Stomach (tissue), 9 donors: ENCODE results near the gene FA2H. TPM values are rescaled to one million over a fixed set of nuclear protein-coding genes. Genes with fewer than 3 reads are reported as not detected.

Experiments used
- DNase-seq, 2 donors: peaks; one replicate each; pipeline versions ENCODE4 v3.0.0 to v3.0.0-alpha.2; 2013 to 2019
- H3K27ac ChIP-seq, 5 donors: fragments of 200-600 bp in 4 of 5; sonication (generic) in 4 of 5; one replicate each; pipeline ENCODE4 v1.5.1; 2013 to 2019; ENCODE audit warnings: mild to moderate bottlenecking in 1 of 5, moderate library complexity in 1 of 5
- H3K27me3 ChIP-seq, 3 donors: fragments of 200-600 bp; sonication (generic); one replicate each; pipeline ENCODE4 v1.5.1; 2017 to 2019; ENCODE audit warnings: mixed run types in 1 of 3
- H3K36me3 ChIP-seq, 4 donors: fragments of 200-600 bp; sonication (generic); 1 replicate in 3 of 4; 2 replicates in 1 of 4; pipeline ENCODE4 v1.5.1; 2016 to 2019
- H3K4me1 ChIP-seq, 4 donors: fragments of 200-600 bp; sonication (generic); one replicate each; pipeline ENCODE4 v1.5.1; 2016 to 2019
- H3K4me3 ChIP-seq, 4 donors: fragments of 200-600 bp; sonication (generic) in 3 of 4; one replicate each; pipeline ENCODE4 v1.5.1; 2016 to 2019; ENCODE audit warnings: mild to moderate bottlenecking in 1 of 4
- H3K9me3 ChIP-seq, 4 donors: fragments of 200-600 bp; sonication (generic); one replicate each; pipeline ENCODE4 v1.5.1; 2016 to 2019
- CTCF ChIP-seq, 7 experiments: fragments of 450-650 bp in 4 of 7; fragments of 200-600 bp in 3 of 7; sonication (generic) in 3 of 7; IDR thresholded peaks; one replicate each; pipeline ENCODE4 v1.5.1; 2016 to 2019; ENCODE audit warnings: antibody characterized with exemption in 7 of 7, control low read depth in 2 of 7, mild to moderate bottlenecking in 1 of 7
- EP300 ChIP-seq: sonication (generic); formaldehyde crosslinking; IDR thresholded peaks from one replicate; pipeline ENCODE4 v1.6.1; 2017; ENCODE audit warnings: antibody characterized with exemption
- POLR2A ChIP-seq, 4 donors: fragments of 450-650 bp; IDR thresholded peaks; one replicate each; pipeline ENCODE4 v1.6.1; 2016; ENCODE audit warnings: antibody characterized with exemption in 4 of 4, control low read depth in 2 of 4, mild to moderate bottlenecking in 1 of 4, moderate library complexity in 1 of 4
- POLR2AphosphoS5 ChIP-seq, 3 donors: sonication (generic); formaldehyde crosslinking; IDR thresholded peaks; one replicate each; pipeline ENCODE4 v1.6.1; 2016; ENCODE audit warnings: antibody characterized with exemption in 3 of 3
- WGBS, 5 donors: extraction: QIAGEN DNeasy Blood & Tissue Kit in 3 of 5; methylation state at CpG; one replicate each; pipeline versions ENCODE4 v1.1.5 to v1.1.7; 2013 to 2018; 5-methylcytosine and 5-hydroxymethylcytosine counted together
- intact Hi-C: fragments of 100-400 bp; cut with DNase I; formaldehyde crosslinking; loops from one replicate; pipeline ENCODE4 v1.15.1; 2023; ENCODE audit warnings: low total_unique reads
- polyA plus RNA-seq, 3 donors: library from polyadenylated mRNA; stranded (reverse); fragments of 200-250 nt; gene quantifications; one replicate each; pipeline ENCODE4 v1.2.3, GENCODE V29; 2013
- total RNA-seq, 5 donors: library from RNA; depleted of rRNA; stranded (reverse); fragments of >200 nt; gene quantifications; one replicate each; pipeline versions ENCODE4 v1.1.0 to v1.2.3, GENCODE V29; 2014 to 2016
- donor health status: healthy with polysubstance abuse.
- donor health status: Bipolar disorder and iron deficiency.
- donor health status: healthy.

The FA2H gene
- total and polyA plus RNA-seq, 8 donors: 1.8 to 64.2 (median 15.7) TPM

DNA sequence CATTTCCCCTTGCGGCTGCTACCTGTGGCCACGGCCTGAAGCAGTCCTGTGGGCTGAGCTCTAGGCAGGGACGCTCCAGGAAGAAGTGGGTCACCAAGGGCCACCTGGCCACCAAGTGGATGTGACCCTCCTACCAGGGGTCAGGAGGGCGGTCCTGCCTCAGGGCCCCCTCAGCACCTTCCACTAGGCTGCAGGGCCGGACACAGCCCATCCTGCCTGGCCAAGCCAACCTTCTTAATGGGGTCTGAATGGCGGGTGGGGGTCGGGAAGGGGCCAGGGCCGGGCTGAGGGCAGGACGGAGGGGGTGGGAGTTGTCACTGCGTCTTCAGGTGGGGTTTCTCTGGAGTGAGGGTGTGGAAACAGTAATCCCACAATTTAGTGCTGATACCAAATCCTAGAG, 60.7 kb downstream of the FA2H start:
- intact Hi-C loops: no loop called here
- no peak for DNase-seq
- TF ChIP-seq POLR2AphosphoS5 (IDR thresholded peaks at IDR 0.05) (no peak), CTCF (IDR thresholded peaks at IDR 0.05) (no peak), EP300 (no peak), POLR2A (IDR thresholded peaks at IDR 0.05) (no peak)

DNA sequence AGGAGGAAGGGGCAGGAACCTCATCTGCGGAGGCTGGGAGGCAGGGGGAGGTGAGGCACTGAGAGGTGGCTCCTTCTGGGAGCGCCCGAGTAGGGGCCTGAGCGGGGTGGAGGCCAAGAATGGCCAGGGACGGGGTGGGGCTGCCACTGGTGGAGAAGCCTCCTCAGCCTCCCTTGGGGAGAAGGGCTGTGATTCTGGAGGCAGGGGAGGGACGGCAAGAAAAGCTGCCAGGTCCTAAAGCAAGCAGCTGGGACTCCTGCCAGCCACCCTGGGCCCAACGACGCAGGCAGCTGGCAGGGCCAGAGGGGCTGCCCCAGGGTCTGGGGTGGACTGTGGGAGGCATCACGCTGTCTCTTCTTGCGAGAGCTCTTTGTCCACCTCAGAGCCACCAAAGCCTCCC, 61.3 kb downstream of the FA2H start:
- intact Hi-C loops: no loop called here
- 61 to 75% (median 70%) methylated on average over 8 to 10 of the region's 10 CpGs for WGBS, 5 donors

More for the DNA sequence above, 60.7 kb downstream of the FA2H start:
- WGBS, 5 donors: 88 to 96% (median 91%) methylated on average over 7 to 10 of the region's 10 CpGs
- H3K4me1 ChIP-seq: peaks cover 0 to 4% (median 0%) of the 10 kb centered on the region in 4 donors
- H3K27me3 ChIP-seq: no peaks in the 10 kb centered on the region
- no peaks in the 10 kb centered on the region for H3K9me3 ChIP-seq
- H3K27ac ChIP-seq: no peak overlapping the region
- peaks cover 0 to 15% (median 7%) of the 10 kb centered on the region in 4 donors for H3K36me3 ChIP-seq
- H3K4me3 ChIP-seq: no peak overlapping the region

DNA sequence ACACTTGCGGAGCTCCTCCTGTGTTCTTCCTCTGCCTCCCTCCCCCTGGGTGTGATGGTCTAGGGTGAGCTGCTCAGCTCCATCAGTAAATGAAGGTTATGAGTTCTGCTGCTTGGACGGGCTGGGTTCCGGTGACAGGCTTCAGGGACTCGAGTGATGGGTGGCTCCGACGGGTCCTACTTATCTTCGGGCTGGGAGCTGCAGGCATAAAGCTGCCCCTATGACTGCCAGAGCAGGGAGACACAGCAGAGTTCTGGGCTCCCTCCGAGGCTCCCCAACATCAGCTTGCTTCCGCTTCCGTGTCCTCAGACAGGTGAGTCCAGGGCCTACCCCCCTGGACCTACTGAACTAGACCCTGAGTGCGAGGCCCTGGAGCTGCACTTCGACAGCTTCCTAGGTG, 62.7 kb downstream of the FA2H start:
- Histone ChIP-seq H3K36me3 (peaks cover 0 to 15% (median 0%) of the 10 kb centered on the region in 4 donors), H3K4me1 (peaks cover 0 to 4% (median 0%) of the 10 kb centered on the region in 4 donors), H3K4me3 (no peak overlapping the region), H3K27ac (no peak overlapping the region), H3K9me3 (no peaks in the 10 kb centered on the region), H3K27me3 (no peaks in the 10 kb centered on the region)
- WGBS, 5 donors: 87 to 91% (median 89%) methylated on average over 11 to 12 of the region's 12 CpGs
- intact Hi-C loops: no loop called here
- DNase-seq: no peak
- no peak for TF ChIP-seq POLR2AphosphoS5 (IDR thresholded peaks at IDR 0.05)
- TF ChIP-seq EP300: no peak
- no peak for TF ChIP-seq CTCF (IDR thresholded peaks at IDR 0.05)
- TF ChIP-seq POLR2A (IDR thresholded peaks at IDR 0.05): no peak

More for the DNA sequence above, 61.3 kb downstream of the FA2H start:
- Histone ChIP-seq H3K27ac (peak overlapping the region in 1 of 5 donors; percentile 10), H3K27me3 (no peaks in the 10 kb centered on the region), H3K4me3 (no peak overlapping the region), H3K9me3 (no peaks in the 10 kb centered on the region), H3K4me1 (peaks cover 0 to 4% (median 0%) of the 10 kb centered on the region in 4 donors), H3K36me3 (peaks cover 0 to 15% (median 5%) of the 10 kb centered on the region in 4 donors)
- no peak for DNase-seq
- TF ChIP-seq EP300 (no peak), POLR2A (IDR thresholded peaks at IDR 0.05) (no peak), CTCF (IDR thresholded peaks at IDR 0.05) (no peak), POLR2AphosphoS5 (IDR thresholded peaks at IDR 0.05) (no peak)

DNA sequence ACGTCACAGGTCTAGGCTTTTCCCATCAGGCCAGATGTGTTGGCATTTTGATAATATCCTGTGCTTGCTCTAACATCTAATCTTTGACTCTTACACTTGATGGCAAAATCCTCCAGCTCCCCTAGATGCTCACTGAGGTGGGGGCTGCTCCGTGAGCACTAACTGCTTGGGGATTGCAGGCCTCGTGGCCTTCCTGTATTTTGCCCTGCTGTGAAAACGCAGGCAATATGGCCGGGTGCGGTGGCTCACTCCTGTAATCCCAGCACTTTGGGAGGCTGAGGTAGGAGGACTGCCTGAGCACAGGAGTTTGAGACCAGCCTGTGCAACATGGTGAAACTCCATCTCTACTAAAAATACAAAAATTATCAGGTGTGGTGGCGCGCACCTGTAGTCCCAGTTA, 64.2 kb downstream of the FA2H start:
- H3K4me1 ChIP-seq: peaks cover 0 to 4% (median 0%) of the 10 kb centered on the region in 4 donors
- H3K9me3 ChIP-seq: no peaks in the 10 kb centered on the region
- WGBS, 5 donors: 91 to 97% (median 95%) methylated on average over 8 of the region's 8 CpGs
- no peaks in the 10 kb centered on the region for H3K27me3 ChIP-seq
- no peak overlapping the region for H3K4me3 ChIP-seq
- H3K27ac ChIP-seq: no peak overlapping the region
- H3K36me3 ChIP-seq: peaks cover 0 to 5% (median 0%) of the 10 kb centered on the region in 4 donors
- DNase-seq: no peak
- intact Hi-C loops: no loop called here
- TF ChIP-seq CTCF (IDR thresholded peaks at IDR 0.05): no peak
- TF ChIP-seq POLR2A (IDR thresholded peaks at IDR 0.05): no peak
- no peak for TF ChIP-seq POLR2AphosphoS5 (IDR thresholded peaks at IDR 0.05)
